ENCODE data around the gene MAST4. TPM values are rescaled to one million over a fixed set of nuclear protein-coding genes. Genes with fewer than 3 reads are reported as not detected.

MAST4 gene
- total RNA-seq, 2 donors from 2014 or later: 30.5 to 47.8 TPM

GRCh38 chr5:66939094-66939493 lies 342.9 kb downstream of the MAST4 start:
- H3K4me1 ChIP-seq (ENCODE audit: control insufficient read depth in 1 of 2, low read depth in 2 of 2): no peaks in the 10 kb centered on the region
- ATAC-seq (ENCODE audit: insufficient number of reproducible peaks, low FRiP score, low read depth) (no peak), DNase-seq (ENCODE audit: low spot score) (no peak)
- no peaks in the 10 kb centered on the region for H3K27me3 ChIP-seq (replicated peaks; ENCODE audit: insufficient read depth)
- H3K9me3 ChIP-seq: no peaks in the 10 kb centered on the region
- no peak overlapping the region for H3K27ac ChIP-seq
- H3K36me3 ChIP-seq: no peaks in the 10 kb centered on the region
- no peak for TF ChIP-seq CTCF (IDR thresholded peaks at IDR 0.05)
- H3K4me3 ChIP-seq: no peak overlapping the region

- Histone ChIP-seq H3K27me3 (replicated peaks; ENCODE audit: insufficient read depth) (no peaks in the 10 kb centered on the region), H3K4me1 (ENCODE audit: control insufficient read depth in 1 of 2, low read depth in 2 of 2) (no peaks in the 10 kb centered on the region), H3K27ac (no peak overlapping the region), H3K4me3 (no peak overlapping the region), H3K9me3 (no peaks in the 10 kb centered on the region), H3K36me3 (no peaks in the 10 kb centered on the region)
- TF ChIP-seq CTCF (IDR thresholded peaks at IDR 0.05): no peak
- ATAC-seq (ENCODE audit: insufficient number of reproducible peaks, low FRiP score, low read depth): no peak
- DNase-seq (ENCODE audit: low spot score): no peak
These were observed 349.5 kb downstream of the MAST4 start for GRCh38 chr5:66945389-66946349.

GRCh38 chr5:66947458-66947857 lies 351.3 kb downstream of the MAST4 start:
- DNase-seq (ENCODE audit: low spot score) (no peak), ATAC-seq (ENCODE audit: insufficient number of reproducible peaks, low FRiP score, low read depth) (no peak)
- no peaks in the 10 kb centered on the region for H3K36me3 ChIP-seq
- no peak overlapping the region for H3K27ac ChIP-seq
- H3K4me1 ChIP-seq (ENCODE audit: control insufficient read depth in 1 of 2, low read depth in 2 of 2): no peaks in the 10 kb centered on the region
- TF ChIP-seq CTCF (IDR thresholded peaks at IDR 0.05): no peak
- no peaks in the 10 kb centered on the region for H3K27me3 ChIP-seq (replicated peaks; ENCODE audit: insufficient read depth)
- no peaks in the 10 kb centered on the region for H3K9me3 ChIP-seq
- no peak overlapping the region for H3K4me3 ChIP-seq

GRCh38 chr5:66949066-66949465 lies 352.9 kb downstream of the MAST4 start:
- Histone ChIP-seq H3K27me3 (replicated peaks; ENCODE audit: insufficient read depth) (no peaks in the 10 kb centered on the region), H3K9me3 (no peaks in the 10 kb centered on the region), H3K4me1 (ENCODE audit: control insufficient read depth in 1 of 2, low read depth in 2 of 2) (no peaks in the 10 kb centered on the region), H3K27ac (no peak overlapping the region), H3K4me3 (no peak overlapping the region), H3K36me3 (no peaks in the 10 kb centered on the region)
- no peak for ATAC-seq (ENCODE audit: insufficient number of reproducible peaks, low FRiP score, low read depth)
- no peak for DNase-seq (ENCODE audit: low spot score)
- no peak for TF ChIP-seq CTCF (IDR thresholded peaks at IDR 0.05)

GRCh38 chr5:66952153-66952552 lies 356.0 kb downstream of the MAST4 start:
- Histone ChIP-seq H3K9me3 (no peaks in the 10 kb centered on the region), H3K4me3 (no peak overlapping the region), H3K27ac (no peak overlapping the region), H3K4me1 (ENCODE audit: control insufficient read depth in 1 of 2, low read depth in 2 of 2) (no peaks in the 10 kb centered on the region), H3K36me3 (no peaks in the 10 kb centered on the region), H3K27me3 (replicated peaks; ENCODE audit: insufficient read depth) (no peaks in the 10 kb centered on the region)
- TF ChIP-seq CTCF (IDR thresholded peaks at IDR 0.05): no peak
- no peak for DNase-seq (ENCODE audit: low spot score)
- no peak for ATAC-seq (ENCODE audit: insufficient number of reproducible peaks, low FRiP score, low read depth)

All from thoracic aorta (tissue), 2 donors.